ENCODE data around the gene RAB6D. TPM values are rescaled to one million over a fixed set of nuclear protein-coding genes. Genes with fewer than 3 reads are reported as not detected.
A peak's percentile ranks its signal among the peaks of the same experiment; 100 is the strongest.
"Not testable (repeated sequence)": the region's sequence is repeated elsewhere in the genome, so short reads cannot be mapped to it uniquely, and the experiment has no call there.

Gene RAB6D
- total RNA-seq = 1.6 TPM

GRCh38 chr2:131363703-131364186, at the start of gene RAB6D:
TSS of gene RAB6D (minus strand) at chr2:131364168. CDS start at chr2:131363720, 448 bp downstream.
- not testable (repeated sequence) for FAIRE-seq; DNase-seq (ENCODE audit: low spot score in 2 of 2)

DNA sequence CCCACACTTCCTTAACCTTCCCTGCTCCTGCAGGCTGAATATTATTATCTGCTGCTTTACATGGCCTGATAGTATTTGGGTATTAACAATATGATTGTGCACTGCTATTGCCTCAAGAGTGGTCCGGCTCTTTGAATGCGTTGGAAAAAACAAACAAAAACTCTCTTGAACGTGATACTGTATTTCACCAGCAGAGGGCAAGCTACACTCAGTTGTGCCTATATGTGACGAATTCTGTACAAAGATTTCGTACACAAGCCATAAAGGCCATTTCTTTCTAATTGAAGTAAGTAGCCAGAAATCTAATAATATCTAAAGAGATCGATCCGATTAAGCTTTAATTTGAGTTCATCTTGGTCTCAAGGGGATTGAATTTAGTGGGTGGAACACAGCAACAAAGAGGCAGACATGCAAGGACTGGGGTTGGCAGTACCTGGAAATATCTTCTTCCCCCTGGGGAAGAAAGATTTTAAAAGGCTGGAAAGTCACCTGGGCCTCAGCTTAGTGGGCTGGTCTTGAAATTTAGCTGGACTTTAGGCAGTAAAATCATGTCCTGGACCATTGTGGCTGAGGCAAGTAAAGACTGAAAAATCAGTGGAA, 49.3 kb upstream of the RAB6D start:
- FAIRE-seq = peak; percentile 53
- peak in 1 of 2 donors; percentile 50 for DNase-seq (ENCODE audit: low spot score in 2 of 2)

GRCh38 chr2:131410173-131410572, 46.2 kb upstream of the RAB6D start:
- FAIRE-seq = no peak
- DNase-seq (ENCODE audit: low spot score in 2 of 2) = no peak

GRCh38 chr2:131408778-131409177, 44.8 kb upstream of the RAB6D start:
- DNase-seq (ENCODE audit: low spot score in 2 of 2) (no peak), FAIRE-seq (no peak)

- no peak for DNase-seq (ENCODE audit: low spot score in 2 of 2)
- FAIRE-seq = no peak
Measured at GRCh38 chr2:131408207-131408606, 44.2 kb upstream of the RAB6D start.

- DNase-seq (ENCODE audit: low spot score in 2 of 2) = no peak
- no peak for FAIRE-seq
Measured at GRCh38 chr2:131404753-131405152, 40.8 kb upstream of the RAB6D start.

DNA sequence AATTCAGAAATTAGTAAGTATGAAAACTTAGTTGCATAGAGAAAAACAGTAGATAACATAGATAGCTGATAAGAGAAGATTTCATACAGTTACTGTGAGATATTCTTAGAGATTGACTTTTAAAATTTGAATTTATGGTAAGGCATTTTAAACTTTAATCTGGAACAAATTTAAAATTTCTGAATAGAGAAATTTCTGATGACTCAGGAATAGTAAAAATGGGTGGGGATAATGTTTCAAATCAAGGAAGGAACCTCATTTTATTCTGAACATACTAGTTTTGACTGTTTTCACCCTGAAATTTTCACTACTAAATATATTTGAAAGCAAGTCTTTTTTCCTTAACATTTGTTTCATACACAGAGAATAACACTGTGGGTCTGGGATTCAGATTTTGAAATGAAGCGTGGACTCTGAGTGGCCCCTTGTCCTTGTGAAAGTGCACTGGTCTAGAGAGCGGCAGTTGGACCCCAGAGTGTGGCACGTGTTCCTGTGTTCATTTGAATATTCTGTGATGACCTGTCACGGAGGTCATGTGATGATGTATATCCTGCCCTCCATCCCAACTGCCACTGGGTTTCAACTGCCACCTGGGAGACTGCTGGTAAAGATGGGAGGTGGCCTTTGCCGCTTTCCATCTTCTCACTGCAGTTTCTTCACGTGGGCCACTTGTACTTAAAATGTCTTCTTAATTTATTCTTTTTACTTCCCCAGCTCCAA, 38.5 kb upstream of the RAB6D start:
- FAIRE-seq (no peak), DNase-seq (ENCODE audit: low spot score in 2 of 2) (no peak)

- FAIRE-seq (no peak), DNase-seq (ENCODE audit: low spot score in 2 of 2) (no peak)
Measured at GRCh38 chr2:131400849-131401248, 36.9 kb upstream of the RAB6D start.

DNA sequence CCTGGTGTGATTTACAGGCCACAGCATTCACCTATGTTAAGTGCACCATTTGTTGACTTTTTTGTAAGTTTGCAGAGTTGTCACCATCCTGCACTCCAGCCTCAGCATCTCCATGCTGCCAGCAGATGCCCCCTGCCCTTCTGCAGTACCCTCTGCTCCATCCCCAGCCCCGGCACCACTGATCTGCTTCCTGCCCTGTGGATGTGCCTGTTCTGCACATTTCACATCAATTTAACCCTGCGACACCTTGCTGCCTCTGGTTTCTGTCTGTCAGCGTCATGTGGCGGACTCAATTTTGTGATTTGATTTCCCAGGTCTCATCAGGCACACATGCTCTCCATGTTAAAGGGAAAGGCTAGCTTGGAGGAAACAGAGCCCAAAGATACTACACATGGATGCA, 36.5 kb upstream of the RAB6D start:
- not testable (repeated sequence) for FAIRE-seq; DNase-seq (ENCODE audit: low spot score in 2 of 2)

GRCh38 chr2:131396209-131396608, 32.2 kb upstream of the RAB6D start:
- peak; percentile 96 for FAIRE-seq
- not testable (repeated sequence) for DNase-seq (ENCODE audit: low spot score in 2 of 2)

DNA sequence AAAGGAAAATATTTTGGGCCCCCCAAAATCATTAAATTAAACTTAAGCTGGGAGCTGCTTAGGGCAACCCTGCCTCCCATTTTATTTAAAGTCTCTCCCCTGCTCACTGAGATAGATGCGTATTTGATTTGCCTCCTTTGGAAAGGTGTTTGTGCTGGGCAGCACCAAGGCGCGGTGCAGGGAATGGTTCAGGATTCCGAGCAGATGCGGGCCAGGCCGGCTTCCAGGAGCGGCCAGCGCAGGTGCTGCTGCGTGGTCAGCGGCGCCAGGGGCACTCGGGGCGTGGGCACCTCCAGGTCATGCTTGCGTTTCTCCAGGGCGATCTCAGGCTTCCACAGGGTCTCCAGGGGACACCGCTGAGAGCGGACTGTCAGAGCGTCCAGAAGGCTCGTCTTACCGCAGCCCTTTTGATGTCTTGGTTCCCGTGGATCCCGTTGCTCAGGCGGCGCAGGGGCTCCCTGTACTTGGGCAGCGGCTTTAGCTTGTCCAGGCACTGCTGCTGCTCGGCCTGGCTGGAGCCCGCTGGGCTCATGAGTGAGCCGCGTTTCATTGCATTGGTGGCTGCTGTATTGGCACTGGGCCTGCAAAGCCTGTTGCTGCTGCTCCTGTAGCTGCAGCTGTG, 31.2 kb upstream of the RAB6D start:
- not testable (repeated sequence) for FAIRE-seq; DNase-seq (ENCODE audit: low spot score in 2 of 2)

DNA sequence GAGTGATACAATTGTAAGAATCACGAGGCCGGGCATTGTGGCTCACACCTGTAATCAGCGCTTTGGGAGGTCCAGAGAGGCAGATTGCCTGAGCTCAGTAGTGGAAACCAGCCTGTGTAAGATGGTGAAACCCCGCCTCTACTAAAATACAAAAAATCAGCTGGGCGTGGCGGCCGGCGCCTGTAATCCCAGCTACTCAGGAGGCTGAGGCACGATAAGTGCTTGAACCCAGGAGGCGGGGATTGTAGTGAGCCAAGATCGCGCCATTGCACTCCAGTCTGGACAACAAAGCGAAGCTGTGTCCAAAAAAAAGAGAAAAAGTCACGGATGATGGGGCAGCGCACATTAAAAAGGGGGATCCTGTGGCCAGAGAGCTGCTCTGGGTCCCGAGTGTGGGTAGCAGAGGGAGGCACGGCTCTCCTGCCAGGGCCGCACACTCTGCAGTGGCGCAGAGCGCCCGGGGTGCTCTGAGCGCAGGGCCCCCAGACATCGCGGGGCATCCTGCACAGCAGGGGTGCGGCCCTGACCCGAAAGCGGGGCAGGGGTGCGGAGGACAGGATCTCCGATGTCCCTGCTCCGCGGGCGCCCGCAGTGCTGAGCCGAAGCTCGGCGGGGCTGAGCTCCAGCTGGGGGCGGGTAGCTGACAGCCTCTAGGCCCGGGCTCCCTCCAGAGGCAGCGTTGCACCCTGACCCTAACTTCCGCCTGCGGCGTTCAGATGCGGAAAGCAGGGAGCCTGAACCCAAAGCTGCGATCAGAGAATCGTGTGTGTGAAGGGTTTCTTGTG, 30.4 kb upstream of the RAB6D start:
- no peak for FAIRE-seq
- DNase-seq (ENCODE audit: low spot score in 2 of 2) = peak in 1 of 2 donors; percentile 25

- FAIRE-seq; DNase-seq (ENCODE audit: low spot score in 2 of 2): not testable (repeated sequence)
Measured at GRCh38 chr2:131391953-131392352, 28.0 kb upstream of the RAB6D start.

DNA sequence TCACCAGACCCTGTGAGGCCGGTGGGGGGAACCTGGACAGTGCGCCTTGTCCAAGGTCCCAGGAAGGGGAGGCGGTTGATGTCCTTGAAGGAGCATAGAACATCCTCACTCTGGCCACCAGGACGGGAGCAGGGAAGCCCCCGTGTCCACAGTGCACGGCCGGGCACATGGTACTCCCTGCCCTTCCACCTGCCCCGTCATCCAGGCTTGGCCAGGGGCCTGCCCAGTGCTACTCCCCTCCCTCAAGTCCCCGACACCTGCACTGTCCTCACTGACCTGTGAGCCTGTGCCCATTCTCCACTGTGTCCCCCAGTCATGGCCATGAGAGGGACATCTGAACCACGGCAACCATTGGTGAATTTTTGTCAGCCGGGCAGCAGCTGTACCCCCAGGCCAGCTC, 27.5 kb upstream of the RAB6D start:
- FAIRE-seq; DNase-seq (ENCODE audit: low spot score in 2 of 2): not testable (repeated sequence)

DNA sequence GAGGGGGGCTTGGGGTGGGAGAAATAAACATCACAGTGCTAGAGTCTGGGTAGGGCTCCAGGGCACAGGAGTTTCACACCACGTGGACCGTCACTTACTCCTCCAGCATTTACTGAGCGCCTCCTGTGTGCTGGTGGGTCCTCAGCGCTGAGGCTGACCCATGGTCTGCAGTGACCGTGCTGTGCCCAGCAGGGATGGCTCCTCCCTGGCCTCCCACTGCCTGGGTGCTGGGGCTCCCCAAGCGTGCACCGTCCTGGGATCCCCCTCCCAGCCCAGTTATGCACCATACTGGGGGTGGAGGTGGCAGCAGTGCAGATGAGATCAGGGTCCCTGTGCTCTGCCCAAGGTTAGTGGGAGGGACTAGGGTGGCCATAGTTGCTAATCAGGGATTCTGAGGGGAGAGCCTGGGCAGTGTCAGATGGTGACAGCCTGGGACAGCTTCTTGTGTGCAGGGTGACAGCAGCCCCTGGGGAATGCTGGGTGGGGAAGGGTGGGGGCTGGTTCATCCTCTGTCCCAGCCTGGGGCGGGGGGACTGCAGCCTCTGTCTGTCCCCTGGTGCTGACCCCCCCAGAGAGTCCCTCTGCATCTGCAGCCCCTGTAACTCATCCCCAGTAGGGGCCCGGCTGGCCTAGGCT, 26.6 kb upstream of the RAB6D start:
- not testable (repeated sequence) for DNase-seq (ENCODE audit: low spot score in 2 of 2); FAIRE-seq

DNA sequence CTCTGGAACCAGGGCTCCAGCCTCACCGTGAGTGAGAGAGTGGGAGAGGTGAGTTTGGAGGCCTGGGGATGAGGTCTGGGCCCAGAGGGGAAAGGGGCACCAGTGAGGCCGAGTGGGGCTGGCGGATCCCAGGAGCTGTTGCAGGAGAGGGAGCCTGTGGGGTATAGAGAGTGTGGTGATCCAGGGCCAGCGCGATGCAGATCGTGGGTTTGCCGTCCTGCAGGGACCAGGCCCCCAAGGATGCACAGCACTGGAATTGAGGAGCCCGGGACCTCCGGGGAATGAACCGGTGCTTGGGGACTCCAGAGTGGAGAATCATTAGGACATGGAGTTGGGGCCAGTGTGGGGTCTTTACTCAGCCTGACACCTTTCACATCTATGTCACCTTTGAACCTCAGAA, 25.7 kb upstream of the RAB6D start:
- no peak for FAIRE-seq
- DNase-seq (ENCODE audit: low spot score in 2 of 2) = no peak

GRCh38 chr2:131388834-131389233, 24.9 kb upstream of the RAB6D start:
- DNase-seq (ENCODE audit: low spot score in 2 of 2); FAIRE-seq: not testable (repeated sequence)

GRCh38 chr2:131373111-131373510, 9.1 kb upstream of the RAB6D start:
- not testable (repeated sequence) for DNase-seq (ENCODE audit: low spot score in 2 of 2); FAIRE-seq

DNA sequence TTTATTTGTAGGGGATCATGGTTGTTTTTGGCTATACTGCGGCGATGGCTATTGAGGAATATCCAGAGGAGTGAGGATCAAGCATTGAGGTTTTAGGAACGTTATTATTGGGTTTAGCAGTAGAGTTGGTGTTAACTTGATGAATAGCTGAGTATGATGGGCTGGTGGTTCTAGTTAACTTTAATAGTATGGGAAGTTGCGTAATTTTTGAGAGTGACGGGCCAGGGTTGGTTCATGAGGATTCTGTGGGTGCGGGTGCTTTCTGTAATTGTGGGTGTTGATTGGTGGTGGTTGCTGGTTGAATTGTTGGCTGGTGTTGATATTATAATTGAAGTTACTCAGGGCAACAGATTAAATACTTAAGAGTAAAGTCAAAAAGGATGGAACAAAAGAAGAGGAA, 6.0 kb upstream of the RAB6D start:
- no peak for FAIRE-seq

DNA sequence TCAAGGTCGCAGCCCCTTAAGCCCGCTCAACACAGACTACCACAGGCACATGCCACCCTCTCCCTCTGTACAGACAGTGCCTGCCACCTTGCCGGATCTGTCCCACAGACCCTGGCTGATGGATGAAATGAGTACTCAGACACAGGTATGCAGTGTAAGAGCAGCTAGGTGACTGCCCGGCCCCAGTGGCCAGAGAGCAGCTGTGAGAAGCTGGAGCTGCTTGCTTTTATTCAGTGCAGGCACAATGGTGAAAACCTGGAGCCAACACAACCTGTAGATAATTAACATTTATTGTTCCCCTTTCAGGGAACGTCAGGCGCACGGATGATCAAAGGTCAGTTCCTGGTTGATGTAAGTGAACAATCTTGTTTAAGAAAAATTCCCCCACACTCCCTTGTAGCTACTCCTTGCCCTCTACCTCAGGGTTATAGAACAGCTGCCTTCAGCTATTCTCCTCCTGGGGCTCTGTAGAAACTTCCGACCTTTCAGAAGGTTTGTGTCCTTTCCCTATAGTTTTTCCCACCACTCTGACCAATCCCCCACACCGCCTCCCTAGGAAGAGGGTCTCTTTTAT, 4.6 kb upstream of the RAB6D start:
- not testable (repeated sequence) for FAIRE-seq

More for the DNA sequence above, 6.0 kb upstream of the RAB6D start:
- DNase-seq (ENCODE audit: low spot score in 2 of 2) = no peak

More for the DNA sequence above, 4.6 kb upstream of the RAB6D start:
- not testable (repeated sequence) for DNase-seq (ENCODE audit: low spot score in 2 of 2)
